Measurements from ENCODE around the gene VWA8. TPM values are rescaled to one million over a fixed set of nuclear protein-coding genes. Genes with fewer than 3 reads are reported as not detected.

Gene VWA8
- polyA plus RNA-seq, 3 donors, result 2.0 to 4.4 (median 3.4) TPM

DNA sequence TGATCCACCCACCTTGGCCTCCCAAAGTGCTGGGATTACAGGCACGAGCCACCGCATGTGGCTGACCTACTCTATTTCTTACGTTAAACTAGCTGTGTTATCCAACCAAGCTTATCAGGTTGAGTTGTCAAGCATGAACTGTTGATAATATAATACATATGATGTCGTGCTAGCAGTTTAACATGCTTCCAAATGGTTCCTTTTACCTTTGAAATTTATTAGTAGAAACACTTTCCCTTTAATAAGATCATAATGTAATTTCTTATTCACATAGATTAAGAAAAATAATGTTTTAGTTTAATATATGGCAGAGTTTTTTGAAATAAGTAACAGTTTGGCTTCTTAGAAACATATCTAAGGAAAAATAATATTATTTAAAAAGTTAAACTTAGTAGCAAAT is 34.4 kb upstream of the VWA8 start:
- Mint-ChIP-seq H3K9me3 (no peaks in the 10 kb centered on the region), H3K36me3 (no peaks in the 10 kb centered on the region), H3K27ac (no peak overlapping the region), H3K27me3 (ENCODE audit: low read depth in 3 of 3) (peaks cover 0 to 8% (median 0%) of the 10 kb centered on the region in 3 donors), H3K4me1 (peaks cover 3% of the 10 kb centered on the region), H3K4me3 (no peak overlapping the region)
- 100% methylated on average over 3 of the region's 4 CpGs for WGBS (ENCODE audit: insufficient coverage)
- no peak for DNase-seq
- Histone ChIP-seq H3K9ac (ENCODE audit: insufficient read depth, low read length, poor library complexity, severe bottlenecking) (no peak overlapping the region), H3K27me3 (ENCODE audit: control insufficient read depth in 2 of 2, insufficient read depth in 2 of 2, low read length in 2 of 2) (no peaks in the 10 kb centered on the region), H2AFZ (ENCODE audit: insufficient read depth, low read depth, low read length, poor library complexity, severe bottlenecking) (no peak overlapping the region), H3K27ac (ENCODE audit: low read depth in 1 of 2, low read length in 2 of 2) (no peak overlapping the region), H3K9me3 (replicated peaks in 1 of 2; ENCODE audit: control insufficient read depth in 1 of 2, insufficient read depth in 1 of 2, low read length in 2 of 2) (no peaks in the 10 kb centered on the region), H3K4me3 (replicated peaks in 1 of 3; ENCODE audit: low read depth in 2 of 3, low read length in 3 of 3) (no peak overlapping the region), H3K79me2 (ENCODE audit: insufficient read depth, low read length) (no peaks in the 10 kb centered on the region), H3K4me2 (replicated peaks; ENCODE audit: extremely low read depth, low read length, poor library complexity, severe bottlenecking) (no peak overlapping the region), H3K4me1 (ENCODE audit: control insufficient read depth in 1 of 2, insufficient read depth in 2 of 2, low read length in 2 of 2) (no peaks in the 10 kb centered on the region), H4K20me1 (ENCODE audit: insufficient read depth, low read length) (no peaks in the 10 kb centered on the region), H3K36me3 (replicated peaks in 1 of 2; ENCODE audit: control insufficient read depth in 1 of 2, insufficient read depth in 2 of 2, low read length in 2 of 2) (no peaks in the 10 kb centered on the region)
- no peak for TF ChIP-seq CTCF (IDR thresholded peaks at IDR 0.05)
- intact Hi-C loops (cut with micrococcal nuclease), result no loop called here

GRCh38 chr13:41994696-41995095 is 33.8 kb upstream of the VWA8 start:
- H3K4me3 Mint-ChIP-seq, result no peak overlapping the region
- no peak overlapping the region for H3K27ac Mint-ChIP-seq
- no peak for DNase-seq
- intact Hi-C loops (cut with micrococcal nuclease), result no loop called here
- H3K27ac ChIP-seq (ENCODE audit: low read depth in 1 of 2, low read length in 2 of 2), result no peak overlapping the region
- no peaks in the 10 kb centered on the region for H3K36me3 Mint-ChIP-seq
- H4K20me1 ChIP-seq (ENCODE audit: insufficient read depth, low read length), result no peaks in the 10 kb centered on the region
- no peaks in the 10 kb centered on the region for H3K36me3 ChIP-seq (replicated peaks in 1 of 2; ENCODE audit: control insufficient read depth in 1 of 2, insufficient read depth in 2 of 2, low read length in 2 of 2)
- H3K4me3 ChIP-seq (replicated peaks in 1 of 3; ENCODE audit: low read depth in 2 of 3, low read length in 3 of 3), result no peak overlapping the region
- WGBS (ENCODE audit: insufficient coverage), result no CpG with 5 or more reads among the region's 1 CpG
- no peak overlapping the region for H3K4me2 ChIP-seq (replicated peaks; ENCODE audit: extremely low read depth, low read length, poor library complexity, severe bottlenecking)
- no peaks in the 10 kb centered on the region for H3K9me3 ChIP-seq (replicated peaks in 1 of 2; ENCODE audit: control insufficient read depth in 1 of 2, insufficient read depth in 1 of 2, low read length in 2 of 2)
- no peaks in the 10 kb centered on the region for H3K79me2 ChIP-seq (ENCODE audit: insufficient read depth, low read length)
- peaks cover 0 to 8% (median 0%) of the 10 kb centered on the region in 3 donors for H3K27me3 Mint-ChIP-seq (ENCODE audit: low read depth in 3 of 3)
- H3K4me1 Mint-ChIP-seq, result peaks cover 3% of the 10 kb centered on the region
- H3K4me1 ChIP-seq (ENCODE audit: control insufficient read depth in 1 of 2, insufficient read depth in 2 of 2, low read length in 2 of 2), result no peaks in the 10 kb centered on the region
- no peaks in the 10 kb centered on the region for H3K9me3 Mint-ChIP-seq
- no peak overlapping the region for H2AFZ ChIP-seq (ENCODE audit: insufficient read depth, low read depth, low read length, poor library complexity, severe bottlenecking)
- H3K9ac ChIP-seq (ENCODE audit: insufficient read depth, low read length, poor library complexity, severe bottlenecking), result no peak overlapping the region
- no peaks in the 10 kb centered on the region for H3K27me3 ChIP-seq (ENCODE audit: control insufficient read depth in 2 of 2, insufficient read depth in 2 of 2, low read length in 2 of 2)
- TF ChIP-seq CTCF (IDR thresholded peaks at IDR 0.05), result no peak
